DMS153 (cell line): Measurements from ENCODE around the gene DES.

Source experiments
- DNase-seq: peaks from one replicate; lab custom pipeline; 2025; lab: John Stamatoyannopoulos, UW

DES gene

DNA sequence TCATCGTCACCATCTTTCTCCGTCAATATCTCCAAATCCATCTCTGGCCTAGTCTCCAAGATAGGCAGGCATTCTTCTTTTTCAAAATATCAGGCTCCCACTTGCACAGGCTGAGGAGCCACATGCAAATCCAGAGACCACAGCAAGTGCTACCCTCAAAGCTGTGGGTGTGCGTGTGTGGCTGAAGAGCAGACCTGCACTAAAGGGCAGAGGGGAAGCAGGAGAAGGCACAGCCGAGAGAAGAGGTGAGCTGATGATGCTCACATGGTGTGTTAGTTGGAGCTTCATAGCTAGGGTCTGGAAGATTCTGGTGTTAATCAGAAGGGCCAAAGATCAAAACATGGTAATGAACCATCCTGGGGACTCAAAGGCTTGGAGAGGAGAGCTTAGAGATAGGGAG is 20.3 kb downstream of the DES start:
- no peak for DNase-seq

- DNase-seq, result no peak
These were observed 21.3 kb downstream of the DES start for GRCh38 chr2:219439506-219439905.

DNA sequence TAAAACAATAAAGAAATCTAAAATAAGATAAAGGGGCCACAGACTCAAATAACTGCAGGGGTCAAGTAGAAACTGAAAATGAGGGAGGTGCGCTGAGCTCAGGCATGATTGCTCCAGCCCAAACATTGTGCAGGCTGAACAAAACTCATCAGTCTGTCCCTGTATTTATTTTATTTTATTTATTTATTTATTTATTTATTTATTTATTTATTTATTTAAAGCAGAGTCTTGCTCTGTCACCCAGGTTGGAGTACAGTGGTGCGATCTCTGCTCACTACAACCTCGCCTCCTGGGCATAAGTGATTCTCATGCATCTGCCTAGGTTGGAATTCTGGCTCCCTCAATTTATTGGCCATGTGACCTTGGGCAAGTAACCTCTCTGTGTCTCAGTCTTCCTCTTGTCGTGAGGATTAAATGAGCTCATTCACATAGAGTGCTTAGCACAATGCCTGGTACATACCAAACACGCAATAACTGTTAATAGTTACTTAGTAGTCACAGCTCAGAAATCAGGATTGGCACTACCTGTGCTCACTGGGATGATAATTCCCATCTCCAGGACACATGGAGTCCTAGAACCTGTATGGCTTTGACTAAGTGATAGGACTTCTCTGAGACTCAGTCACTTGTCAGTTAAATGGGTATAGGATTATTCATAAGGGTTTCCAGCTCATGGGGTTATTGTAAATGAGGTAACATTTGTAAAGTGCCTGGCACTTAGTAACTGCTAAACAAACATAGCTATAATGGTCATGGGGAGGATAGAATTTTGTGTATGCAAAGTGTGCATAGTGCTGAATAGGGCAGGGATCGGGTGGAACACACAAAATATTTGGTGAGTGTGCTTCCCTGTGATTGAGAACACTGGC is 22.4 kb downstream of the DES start:
- no peak for DNase-seq

GRCh38 chr2:219441451-219442255 is 23.5 kb downstream of the DES start:
- DNase-seq, result no peak

- no peak for DNase-seq
These were observed 24.3 kb downstream of the DES start for GRCh38 chr2:219442256-219443015.

GRCh38 chr2:219443016-219443696 is 25.0 kb downstream of the DES start:
- DNase-seq, result no peak

- DNase-seq, result no peak
These were observed 25.5 kb downstream of the DES start for GRCh38 chr2:219443697-219444023.

DNA sequence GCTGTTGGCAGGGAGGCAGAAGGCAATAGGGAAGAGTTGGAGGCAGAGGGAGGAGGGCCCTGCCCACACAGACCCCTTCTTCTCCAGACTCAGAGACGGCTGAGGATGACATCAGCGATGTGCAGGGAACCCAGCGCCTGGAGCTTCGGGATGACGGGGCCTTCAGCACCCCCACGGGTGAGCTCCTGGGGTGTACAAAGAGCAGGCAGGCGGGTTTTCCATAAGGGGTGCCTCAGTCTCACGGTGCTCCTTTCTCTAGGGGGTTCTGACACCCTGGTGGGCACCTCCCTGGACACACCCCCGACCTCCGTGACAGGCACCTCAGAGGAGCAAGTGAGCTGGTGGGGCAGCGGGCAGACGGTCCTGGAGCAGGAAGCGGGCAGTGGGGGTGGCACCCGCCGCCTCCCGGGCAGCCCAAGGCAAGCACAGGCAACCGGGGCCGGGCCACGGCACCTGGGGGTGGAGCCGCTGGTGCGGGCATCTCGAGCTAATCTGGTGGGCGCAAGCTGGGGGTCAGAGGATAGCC is 26.5 kb downstream of the DES start:
- DNase-seq, result no peak

- no peak for DNase-seq
These were observed 27.1 kb downstream of the DES start for GRCh38 chr2:219445220-219445640.

GRCh38 chr2:219446101-219446504 is 27.9 kb downstream of the DES start:
- peak; percentile 79 for DNase-seq

DNA sequence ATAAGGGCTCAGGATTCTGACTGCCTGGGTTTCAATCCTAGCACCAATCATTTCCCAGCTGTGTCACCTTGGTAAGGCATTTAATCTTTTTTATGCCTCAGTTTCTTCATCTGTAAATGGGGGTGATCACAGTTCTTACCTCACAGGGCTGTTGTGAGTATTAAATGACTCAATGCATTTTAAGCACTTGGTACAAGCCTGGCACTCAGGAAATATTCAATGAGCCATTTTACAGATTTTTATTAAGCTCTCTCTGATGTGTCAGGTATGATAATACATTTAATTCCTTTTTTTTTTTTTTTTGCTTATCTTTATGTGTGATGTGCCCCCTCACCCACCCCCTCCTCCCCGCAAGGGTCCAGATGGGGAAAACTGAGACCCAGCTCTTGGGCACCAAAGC is 28.5 kb downstream of the DES start:
- DNase-seq, result no peak

DNA sequence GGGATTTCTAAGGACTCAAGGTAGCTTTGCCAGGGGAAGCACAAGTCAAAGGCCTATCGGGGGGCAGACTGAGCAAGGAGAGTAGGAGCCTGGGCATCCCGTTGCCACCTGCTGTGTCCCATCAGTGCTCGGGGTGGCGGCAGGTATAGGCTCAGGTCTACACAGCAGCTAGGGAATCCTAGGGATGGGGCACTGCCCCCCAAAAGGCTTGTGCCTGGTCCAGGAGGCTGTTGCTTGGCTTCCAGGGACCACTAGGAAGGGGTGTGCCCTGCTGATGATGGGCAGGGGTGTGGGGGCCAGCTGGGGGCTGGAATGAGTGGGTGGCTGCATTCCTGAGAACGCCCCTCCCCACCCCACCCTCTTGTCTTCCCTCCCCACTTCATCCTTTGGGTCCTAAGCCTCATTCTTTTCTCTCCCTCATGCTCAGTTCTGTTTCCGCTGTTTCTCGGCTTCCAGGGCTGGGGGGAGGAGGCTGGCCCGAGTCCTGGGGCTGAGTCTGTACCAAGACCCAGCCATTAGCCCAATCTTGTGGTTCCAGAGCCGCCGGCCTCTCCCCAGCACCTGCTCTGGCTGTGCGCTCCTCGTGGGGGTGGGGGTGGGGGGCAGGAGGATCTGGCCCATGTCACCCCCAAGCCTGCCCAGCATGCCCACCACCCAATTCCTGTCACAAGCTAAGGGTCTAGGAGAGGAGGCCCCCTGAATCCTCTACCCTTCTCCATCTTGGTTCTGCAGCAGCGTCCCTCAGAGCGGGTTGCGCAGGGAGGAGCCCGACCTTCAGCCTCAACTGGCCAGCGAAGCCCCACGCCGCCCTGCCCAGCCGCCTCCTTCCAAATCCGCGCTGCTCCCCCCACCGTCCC is 29.3 kb downstream of the DES start:
- DNase-seq, result no peak

GRCh38 chr2:219448099-219448775 is 30.1 kb downstream of the DES start:
- DNase-seq, result no peak

DNA sequence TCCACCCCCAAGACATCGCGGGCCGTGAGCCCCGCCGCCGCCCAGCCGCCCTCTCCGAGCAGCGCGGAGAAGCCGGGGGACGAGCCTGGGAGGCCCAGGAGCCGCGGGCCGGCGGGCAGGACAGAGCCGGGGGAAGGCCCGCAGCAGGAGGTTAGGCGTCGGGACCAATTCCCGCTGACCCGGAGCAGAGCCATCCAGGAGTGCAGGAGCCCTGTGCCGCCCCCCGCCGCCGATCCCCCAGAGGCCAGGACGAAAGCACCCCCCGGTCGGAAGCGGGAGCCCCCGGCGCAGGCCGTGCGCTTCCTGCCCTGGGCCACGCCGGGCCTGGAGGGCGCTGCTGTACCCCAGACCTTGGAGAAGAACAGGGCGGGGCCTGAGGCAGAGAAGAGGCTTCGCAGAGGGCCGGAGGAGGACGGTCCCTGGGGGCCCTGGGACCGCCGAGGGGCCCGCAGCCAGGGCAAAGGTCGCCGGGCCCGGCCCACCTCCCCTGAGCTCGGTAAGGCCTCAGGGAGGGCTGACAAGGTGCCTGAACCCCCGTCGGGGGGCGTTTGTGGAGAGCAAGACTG is 30.7 kb downstream of the DES start:
- DNase-seq, result no peak

DNA sequence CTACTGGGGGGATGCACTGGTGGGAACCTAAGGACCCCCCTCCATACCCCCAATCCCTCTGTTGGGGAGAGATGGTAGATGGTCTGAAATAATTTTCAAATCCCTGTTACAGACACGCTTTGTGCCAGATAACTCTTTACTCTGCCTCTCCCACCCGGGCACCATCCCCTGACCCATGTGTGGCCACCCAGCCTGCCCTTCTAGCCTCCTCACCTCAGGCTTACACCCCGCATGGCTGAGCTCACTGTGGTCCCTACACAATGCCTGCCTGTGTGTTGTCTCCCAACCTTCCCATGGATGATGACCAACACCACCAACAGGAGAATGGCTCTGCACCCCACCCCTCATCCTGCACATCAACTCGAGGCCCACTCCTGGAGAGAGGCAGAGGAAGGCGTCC is 31.4 kb downstream of the DES start:
- no peak for DNase-seq

GRCh38 chr2:219451661-219452360 is 33.6 kb downstream of the DES start:
- DNase-seq, result no peak

- no peak for DNase-seq
These were observed 34.5 kb downstream of the DES start for GRCh38 chr2:219452361-219453317.
